Colon (tissue), 2 donors: ENCODE data around the gene RFTN1.
"Not testable (repeated sequence)": the region's sequence is repeated elsewhere in the genome, so short reads cannot be mapped to it uniquely, and the experiment has no call there.

Experiments
- FAIRE-seq: peaks from 2 replicates; lab custom pipeline; 2012; peaks lifted over from hg19 to GRCh38; lab: Jason Lieb, UNC
- donor health status: control.
- donor health status: control.

The RFTN1 gene

DNA sequence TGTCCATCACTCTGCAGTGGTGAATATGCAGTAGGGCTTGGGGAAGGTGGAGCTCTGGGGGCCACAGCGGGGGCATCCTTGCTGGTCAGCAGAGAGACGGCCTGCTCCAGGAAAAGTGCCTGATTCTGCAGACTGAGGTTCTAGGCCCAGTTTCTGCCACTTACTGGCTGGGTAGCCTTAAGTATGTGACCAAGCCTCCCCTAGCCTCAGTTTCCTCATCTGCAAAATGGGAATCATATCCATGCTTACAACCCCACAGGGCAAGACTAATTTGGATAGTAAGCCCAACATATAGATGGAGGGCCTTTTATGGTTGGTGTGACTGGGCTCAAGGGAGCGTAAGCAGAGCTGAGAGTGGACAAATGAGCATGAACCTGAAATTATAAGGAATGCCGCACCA lies 187.6 kb downstream of the RFTN1 start:
- no peak for FAIRE-seq

DNA sequence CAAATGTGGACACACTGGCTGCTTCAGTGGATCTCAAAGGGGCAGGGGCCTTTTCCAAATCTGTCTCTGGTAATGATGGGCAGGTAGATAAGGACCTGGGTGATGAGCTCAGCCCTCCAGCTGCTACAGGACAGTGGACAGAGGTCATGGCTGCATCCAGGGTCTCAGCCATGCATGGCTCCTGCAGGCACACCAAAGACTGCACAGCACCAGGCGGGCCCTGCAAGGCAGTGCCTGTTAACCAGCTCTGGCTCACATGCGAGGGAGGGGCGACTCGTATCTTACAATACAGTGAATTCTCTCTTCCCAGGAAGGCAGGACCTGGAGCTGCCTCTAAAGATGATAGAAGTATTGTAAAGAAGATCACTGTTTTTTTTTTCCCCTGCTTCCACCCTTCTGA lies 189.8 kb downstream of the RFTN1 start:
- FAIRE-seq: no peak

- no peak for FAIRE-seq
Observed at GRCh38 chr3:16322189-16322588, 191.3 kb downstream of the RFTN1 start.

- no peak for FAIRE-seq
Observed at GRCh38 chr3:16320711-16321110, 192.8 kb downstream of the RFTN1 start.

- FAIRE-seq: no peak
Observed at GRCh38 chr3:16319723-16320122, 193.8 kb downstream of the RFTN1 start.

GRCh38 chr3:16319307-16319706 lies 194.2 kb downstream of the RFTN1 start:
- FAIRE-seq: no peak

GRCh38 chr3:16318176-16318575 lies 195.3 kb downstream of the RFTN1 start:
- no peak for FAIRE-seq

- no peak for FAIRE-seq
Observed at GRCh38 chr3:16317561-16317945, 195.9 kb downstream of the RFTN1 start.

DNA sequence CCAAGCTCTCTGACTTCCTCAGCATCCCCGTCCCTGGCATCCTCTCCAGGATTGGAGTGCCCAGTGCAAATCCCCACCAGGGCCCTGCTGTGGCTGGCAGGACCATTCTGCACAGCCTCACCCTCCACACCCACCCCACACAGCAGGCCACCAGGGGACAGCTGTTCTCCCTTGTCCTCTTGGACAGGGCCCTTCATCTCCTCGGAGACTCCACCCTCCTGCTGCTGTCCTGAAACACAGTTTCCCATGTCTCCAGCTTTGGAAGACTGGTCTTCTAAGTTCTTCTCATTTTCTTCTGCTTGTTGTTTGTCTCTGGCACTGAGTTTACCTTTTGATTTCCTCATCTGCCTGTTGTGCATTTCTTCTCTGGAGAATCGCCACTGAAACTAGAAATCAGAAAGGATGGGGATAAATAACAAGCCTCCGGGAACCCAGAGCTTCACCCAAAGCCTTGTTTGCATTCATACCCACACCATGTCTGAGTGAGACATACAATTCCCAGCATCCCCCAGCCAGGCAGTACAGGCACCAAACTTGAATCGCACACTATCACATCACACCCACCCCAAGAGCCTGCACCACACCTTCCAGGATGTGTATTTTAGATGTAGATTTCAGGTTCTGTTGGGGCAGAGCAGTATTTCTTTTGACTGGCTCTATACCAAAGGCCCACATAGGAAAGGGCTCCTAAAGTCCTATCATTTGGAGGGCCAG lies 196.5 kb downstream of the RFTN1 start:
- no peak for FAIRE-seq

GRCh38 chr3:16316396-16316795 lies 197.1 kb downstream of the RFTN1 start:
- FAIRE-seq: no peak

DNA sequence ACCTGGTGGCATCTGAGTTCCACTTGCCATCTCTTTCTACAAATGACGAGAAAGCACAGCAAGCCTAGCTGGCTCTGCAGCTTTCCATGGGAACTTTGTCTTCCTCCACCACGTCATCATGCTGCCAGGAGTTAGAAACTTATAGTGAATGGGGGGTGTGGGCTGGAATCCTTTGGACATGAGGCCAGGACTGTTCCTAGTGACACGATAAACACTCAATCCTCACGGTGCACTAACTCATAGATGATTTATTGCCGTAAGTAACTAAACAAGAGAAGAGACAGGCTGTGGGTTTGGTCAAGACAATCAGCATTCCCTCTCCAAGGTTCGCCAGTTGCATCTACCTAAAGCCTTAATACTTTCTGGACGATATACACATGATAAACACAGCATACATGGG lies 197.9 kb downstream of the RFTN1 start:
- no peak for FAIRE-seq

GRCh38 chr3:16313886-16314645 lies 199.4 kb downstream of the RFTN1 start:
- no peak for FAIRE-seq

- FAIRE-seq: no peak
Observed at GRCh38 chr3:16311960-16312451, 201.5 kb downstream of the RFTN1 start.

- not testable (repeated sequence) for FAIRE-seq
Observed at GRCh38 chr3:16310486-16310885, 203.0 kb downstream of the RFTN1 start.

DNA sequence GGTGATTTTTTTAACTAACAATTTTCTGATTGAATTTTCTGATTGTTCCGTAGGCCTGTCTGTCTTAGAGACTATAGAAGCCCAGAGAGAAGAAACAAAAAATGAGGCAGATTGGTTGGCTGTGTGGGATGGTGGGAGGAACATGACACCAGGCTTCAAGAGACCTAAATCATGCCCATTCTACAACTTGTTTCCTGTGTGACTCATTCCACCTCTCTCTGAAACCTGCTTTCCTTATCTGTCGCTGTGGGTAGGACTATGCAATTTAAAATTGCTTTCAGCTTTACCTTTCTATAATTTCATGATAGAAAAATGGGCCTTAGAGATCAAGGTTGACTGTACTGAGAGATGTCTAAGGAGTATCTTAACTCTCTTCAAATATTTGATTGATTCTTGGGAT lies 203.9 kb downstream of the RFTN1 start:
- FAIRE-seq: no peak

DNA sequence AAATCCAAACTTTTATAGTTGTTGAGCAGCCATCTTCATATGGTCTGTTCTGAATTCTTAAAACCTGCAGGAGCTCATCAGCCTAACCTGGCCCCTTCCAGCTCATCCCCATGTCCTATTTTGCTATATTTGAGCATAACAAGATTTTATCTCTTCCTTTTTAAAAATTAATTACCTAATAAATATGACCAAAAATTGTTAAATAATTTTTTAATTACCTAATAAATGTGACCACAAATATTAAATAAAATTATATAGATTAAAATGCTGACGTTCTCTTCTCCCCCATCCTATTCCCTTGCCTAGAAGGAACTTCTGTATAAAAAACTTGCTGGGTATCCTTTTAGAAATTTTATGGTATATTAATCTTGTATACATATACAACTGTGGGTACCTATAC lies 204.8 kb downstream of the RFTN1 start:
- no peak for FAIRE-seq

DNA sequence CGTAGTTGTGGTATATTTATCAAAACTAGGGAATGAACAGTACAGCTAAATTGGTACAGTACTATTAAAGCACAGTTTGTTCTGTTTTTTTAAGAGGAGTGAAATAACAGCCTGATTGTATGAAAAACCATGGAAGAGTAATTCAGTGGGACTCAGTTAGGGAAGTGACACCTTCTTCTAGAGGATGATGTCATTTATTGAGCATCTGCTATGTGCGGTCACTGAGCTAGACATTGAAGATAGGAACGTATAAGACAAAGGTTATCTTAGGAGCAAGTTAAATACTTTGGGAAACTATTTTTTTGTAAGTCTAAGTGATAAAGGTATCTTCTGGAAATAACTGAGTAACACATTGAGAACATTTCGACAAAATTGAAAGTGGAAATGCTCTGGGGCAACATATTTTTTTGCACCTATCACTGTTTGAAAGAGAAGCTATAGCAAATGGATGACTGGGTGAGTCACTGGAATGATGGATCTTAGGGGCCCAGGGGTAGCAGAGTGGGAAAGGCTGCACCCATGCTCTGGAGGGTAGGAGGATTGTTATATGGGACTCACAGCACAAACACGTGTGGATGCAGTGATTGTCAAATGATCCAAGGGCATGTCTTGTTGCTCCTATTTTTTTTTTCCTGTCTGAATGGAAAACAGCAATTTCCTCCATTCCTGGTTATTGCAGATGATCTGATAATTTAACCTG lies 205.5 kb downstream of the RFTN1 start:
- FAIRE-seq: no peak

DNA sequence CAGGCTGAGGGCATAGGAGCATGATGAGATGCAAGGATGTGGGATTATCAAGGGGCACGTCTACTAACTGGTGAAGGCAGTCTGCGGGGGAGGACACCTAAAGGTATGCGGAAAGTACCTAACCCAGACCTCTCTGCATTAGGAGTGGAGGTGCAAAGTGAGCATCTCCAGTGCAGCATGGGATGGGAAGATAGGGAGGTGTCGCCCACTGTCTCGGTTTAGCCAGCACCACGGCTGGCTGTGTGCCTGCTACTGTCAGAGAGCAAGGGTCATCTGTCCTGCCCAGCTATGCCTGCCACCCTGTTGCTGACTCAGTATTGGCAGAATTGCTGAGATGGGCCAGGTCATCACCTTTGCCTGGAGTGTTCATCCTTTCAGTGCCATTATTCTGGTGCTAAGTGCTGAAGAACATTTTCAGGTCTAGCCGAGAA lies 208.4 kb downstream of the RFTN1 start:
- no peak for FAIRE-seq

- FAIRE-seq: no peak
Observed at GRCh38 chr3:16304061-16305010, 209.2 kb downstream of the RFTN1 start.

DNA sequence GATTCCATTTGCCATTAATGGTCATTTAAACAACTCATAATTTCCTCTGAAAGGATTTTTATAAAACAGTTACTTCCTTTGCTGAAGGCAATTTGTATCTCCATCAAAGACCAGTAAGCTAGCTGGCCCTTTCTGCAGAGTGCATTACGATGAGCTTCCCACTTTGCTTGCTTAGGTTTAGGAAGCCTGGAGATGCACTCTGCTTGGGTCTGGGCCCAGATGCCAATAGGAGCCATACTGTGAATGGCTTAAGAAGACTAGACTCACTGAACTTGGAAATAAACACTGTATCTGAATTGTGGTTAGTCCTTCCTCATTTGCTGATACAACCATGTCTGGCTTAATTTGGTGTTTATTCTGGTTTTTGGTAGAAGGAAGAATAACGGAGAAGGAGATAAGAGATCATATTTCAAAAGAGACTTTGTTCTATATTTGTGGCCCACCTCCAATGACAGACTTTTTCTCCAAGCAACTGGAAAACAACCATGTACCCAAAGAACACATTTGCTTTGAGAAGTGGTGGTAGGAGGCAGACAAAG lies 210.4 kb downstream of the RFTN1 start:
- FAIRE-seq: no peak

- FAIRE-seq: no peak
Observed at GRCh38 chr3:16302082-16302631, 211.3 kb downstream of the RFTN1 start.
